Neural progenitor cell (in vitro differentiated cells): ENCODE measurements around the gene NSFL1C.

Source experiments
- EZH2 ChIP-seq: fragments of 200-600 bp; sonication (generic); IDR thresholded peaks from 2 replicates; pipeline ENCODE4 v1.6.1; 2017; ENCODE audit warnings: antibody characterized with exemption, mild to moderate bottlenecking, moderate library complexity
- EZH2phosphoT487 ChIP-seq: fragments of 200-600 bp; sonication (generic); IDR thresholded peaks from 2 replicates; pipeline ENCODE4 v1.6.1; 2017; ENCODE audit warnings: antibody characterized with exemption
- TF ChIP-seq, protein P1 (sequence below): fragments of 200-600 bp; sonication (generic); IDR thresholded peaks from 2 replicates; pipeline ENCODE4 v1.5.1; 2017; ENCODE audit warnings: antibody characterized with exemption, mild to moderate bottlenecking

DNA sequence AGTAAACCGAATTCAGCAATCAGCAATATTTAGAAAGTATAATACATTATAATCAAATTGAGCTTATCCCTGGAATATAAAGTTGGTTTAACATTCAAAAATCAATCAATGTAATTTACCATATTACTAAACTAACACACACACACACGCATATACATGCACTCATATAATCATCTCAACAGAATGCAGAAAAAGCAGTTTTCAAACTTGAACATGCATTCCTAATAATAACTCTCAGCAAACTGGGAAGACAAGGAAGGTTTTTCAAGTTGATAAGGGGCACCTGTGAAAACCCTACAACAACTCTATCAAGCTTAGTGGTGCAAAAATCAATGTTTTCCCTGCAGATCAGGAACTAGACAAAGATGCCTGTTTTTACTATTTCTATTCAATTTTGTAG is 19.9 kb upstream of the NSFL1C start:
- TF ChIP-seq, protein P1, sequence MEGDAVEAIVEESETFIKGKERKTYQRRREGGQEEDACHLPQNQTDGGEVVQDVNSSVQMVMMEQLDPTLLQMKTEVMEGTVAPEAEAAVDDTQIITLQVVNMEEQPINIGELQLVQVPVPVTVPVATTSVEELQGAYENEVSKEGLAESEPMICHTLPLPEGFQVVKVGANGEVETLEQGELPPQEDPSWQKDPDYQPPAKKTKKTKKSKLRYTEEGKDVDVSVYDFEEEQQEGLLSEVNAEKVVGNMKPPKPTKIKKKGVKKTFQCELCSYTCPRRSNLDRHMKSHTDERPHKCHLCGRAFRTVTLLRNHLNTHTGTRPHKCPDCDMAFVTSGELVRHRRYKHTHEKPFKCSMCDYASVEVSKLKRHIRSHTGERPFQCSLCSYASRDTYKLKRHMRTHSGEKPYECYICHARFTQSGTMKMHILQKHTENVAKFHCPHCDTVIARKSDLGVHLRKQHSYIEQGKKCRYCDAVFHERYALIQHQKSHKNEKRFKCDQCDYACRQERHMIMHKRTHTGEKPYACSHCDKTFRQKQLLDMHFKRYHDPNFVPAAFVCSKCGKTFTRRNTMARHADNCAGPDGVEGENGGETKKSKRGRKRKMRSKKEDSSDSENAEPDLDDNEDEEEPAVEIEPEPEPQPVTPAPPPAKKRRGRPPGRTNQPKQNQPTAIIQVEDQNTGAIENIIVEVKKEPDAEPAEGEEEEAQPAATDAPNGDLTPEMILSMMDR = no peak
- TF ChIP-seq EZH2 = no peak
- no peak for TF ChIP-seq EZH2phosphoT487
